ENCODE data around the gene GRIN1.
"Not testable (repeated sequence)": the region's sequence is repeated elsewhere in the genome, so short reads cannot be mapped to it uniquely, and the experiment has no call there.

The GRIN1 gene

DNA sequence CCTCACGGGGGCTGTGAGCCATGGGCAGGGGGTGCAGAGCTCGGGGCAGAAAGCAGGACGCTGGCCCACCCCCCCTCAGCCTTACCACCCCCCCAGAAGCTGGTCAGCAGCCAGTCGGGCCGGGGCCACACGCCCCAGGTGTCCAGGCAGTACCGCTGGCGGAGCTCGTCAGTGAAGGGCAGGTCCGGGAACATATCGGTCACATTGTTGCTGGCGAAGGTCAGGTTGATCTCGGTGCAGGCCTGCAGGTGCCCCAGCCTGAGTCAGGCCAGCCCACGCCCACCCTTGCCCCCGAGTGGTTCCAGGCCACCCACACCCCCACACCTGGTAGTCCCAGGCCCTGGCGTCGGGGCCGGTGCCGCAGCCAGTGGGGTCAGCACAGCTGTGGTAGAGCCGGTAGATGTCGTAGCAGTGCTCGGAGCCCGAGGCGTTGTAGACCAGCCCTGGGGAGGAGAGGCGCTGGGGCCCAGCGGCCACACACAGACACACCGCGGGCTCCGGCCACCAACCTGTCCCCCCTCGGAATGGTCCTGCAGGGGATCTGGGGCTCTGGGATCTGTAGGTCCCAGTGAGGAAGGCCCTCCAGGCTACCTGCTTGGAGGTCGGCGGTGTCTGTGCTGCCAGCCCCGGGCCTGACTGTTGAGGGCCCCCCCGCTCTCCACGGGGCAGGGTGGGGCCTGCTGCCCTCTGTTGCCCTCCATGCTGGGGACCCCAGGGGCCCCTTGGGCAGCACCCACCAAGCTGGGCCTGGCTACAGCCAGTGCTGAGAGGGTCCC is 27.0 kb upstream of the GRIN1 start:
- DNase-seq (ENCODE audit: low read depth, low spot score) = no peak

DNA sequence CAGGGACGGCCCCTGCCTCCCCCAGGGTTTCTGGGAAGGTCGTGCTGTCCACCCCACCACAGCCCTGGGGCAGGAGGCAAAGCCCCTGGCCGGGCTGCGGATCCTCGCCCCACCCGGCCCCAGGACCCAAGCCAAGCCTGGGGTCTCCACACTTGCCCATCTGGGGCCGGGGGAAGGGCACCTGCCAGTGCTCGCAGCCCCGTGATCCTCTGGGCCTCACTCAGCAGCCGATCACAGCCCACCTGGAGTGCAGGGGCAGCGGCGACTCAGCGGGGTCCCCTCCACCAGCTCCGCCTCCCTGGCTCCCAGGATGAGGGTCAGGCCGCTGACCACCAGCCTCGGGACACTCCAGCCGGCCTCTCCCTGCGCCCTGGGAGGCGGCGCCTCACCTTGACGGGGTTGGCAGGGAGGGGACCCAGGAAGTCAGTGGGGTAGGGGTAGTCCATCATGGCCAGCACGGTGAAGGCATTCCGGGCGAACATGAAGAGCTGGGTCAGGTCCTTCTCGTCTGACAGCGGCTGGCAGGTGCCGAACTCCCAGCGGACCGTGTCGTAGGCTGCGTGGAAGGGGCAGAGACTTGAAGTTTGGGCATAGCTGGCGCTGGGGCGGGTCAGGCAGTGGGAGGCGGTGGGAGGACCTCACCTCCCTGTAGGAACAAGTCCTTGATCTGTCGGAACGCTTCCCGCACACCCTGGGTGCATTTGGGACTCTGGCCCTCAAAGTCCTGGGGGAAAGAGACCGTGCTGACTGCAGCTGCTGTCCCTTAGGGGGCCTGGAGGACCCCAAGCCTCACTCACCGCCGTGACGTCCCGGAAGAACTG is 26.2 kb upstream of the GRIN1 start:
- DNase-seq (ENCODE audit: low read depth, low spot score) = no peak

DNA sequence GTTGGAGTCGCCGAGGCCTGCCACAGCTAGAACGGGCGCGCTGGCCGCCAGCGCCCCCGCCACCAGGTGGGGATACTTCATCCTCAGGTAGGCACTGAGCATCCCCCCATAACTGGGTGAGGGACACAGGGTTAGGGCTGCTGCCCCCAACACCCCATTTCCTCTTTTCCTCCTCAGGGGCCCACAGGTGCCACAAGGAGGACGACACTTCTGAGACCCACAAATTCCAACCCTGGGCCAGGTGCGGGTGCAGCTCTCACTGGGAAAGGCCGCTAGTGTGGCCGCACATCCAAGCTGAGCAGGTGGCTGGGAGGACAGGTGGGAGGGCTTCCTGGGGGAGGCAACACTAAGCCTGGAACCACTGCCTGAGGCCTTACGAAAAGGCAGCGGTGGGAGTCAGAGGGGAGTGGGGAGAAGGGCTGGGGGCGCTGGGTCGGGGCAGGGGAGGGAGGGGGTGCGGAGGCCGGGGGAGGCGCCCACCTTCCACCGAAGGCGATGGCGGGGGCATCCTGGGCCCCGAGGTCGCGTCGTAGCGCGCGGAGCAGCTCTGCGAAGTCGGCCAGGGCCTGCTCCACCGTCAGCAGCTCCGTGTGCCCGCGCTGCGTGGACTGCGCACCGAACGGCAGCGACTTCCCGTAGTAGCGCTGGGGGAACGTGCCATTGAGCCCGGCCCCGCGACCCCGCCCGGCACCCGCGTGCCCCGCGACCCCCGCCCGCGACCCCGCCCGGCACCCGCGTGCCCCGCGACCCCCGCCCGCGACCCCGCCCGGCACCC is 25.4 kb upstream of the GRIN1 start:
- no peak for DNase-seq (ENCODE audit: low read depth, low spot score)

DNA sequence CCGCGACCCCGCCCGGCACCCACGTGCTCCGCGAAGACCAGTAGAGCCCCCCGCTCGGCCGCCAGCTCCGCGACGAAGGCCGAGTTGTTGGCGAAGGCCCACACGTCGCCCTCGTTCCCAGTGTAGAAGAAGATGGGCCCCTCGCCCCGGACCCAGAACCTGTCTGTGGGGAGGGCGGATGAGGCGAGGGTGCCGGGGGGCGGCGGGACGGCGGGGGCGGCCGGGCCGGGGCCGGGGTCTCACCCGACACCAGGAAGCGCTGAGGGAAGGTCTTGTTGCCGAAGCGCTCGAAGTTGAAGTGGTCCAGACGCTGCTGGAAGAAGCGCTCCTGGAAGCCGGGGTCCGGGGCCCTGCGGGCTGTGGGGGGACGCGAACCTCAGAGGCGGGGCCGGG is 24.7 kb upstream of the GRIN1 start:
- no peak for DNase-seq (ENCODE audit: low read depth, low spot score)

DNA sequence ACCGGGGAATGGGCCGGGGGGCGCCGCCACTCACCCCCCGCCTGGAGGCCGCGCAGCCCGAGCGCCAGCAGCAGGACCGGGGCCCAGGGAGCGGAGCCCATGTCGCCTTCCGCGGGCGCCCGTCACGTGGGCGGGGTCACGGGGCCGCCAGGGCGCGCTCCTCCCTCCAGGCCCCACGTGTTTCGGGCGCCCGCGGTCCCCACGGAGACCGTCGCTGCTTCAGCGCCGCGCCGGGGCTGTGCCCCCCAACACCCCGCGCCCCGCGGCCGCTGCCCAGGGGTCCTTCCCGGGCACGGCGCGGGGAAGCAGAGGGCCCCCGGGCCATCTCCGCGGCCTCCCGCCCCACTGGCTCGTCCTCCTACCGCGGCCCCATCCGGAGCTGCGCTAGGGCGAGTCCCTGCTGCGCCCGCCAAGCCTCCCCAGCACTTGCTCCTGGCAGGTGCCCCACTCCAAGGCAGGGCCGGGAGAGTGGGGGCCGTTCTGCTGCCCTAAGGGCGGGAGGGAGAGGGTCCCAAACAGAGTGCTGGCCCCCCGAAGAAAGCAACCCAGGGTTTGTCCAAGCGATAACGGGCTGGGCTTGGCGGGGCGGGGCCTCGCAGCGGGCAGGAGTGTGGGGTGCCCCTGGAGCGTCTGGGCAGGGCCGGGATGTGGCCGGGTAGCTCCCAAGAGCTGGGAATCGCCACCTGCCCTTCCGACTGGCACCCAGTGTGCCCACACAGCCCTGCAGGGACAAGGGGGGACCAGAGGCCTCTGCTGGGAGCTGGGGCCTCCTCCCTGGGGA is 24.2 kb upstream of the GRIN1 start, which contains the start of gene DPP7:
DPP7 (minus strand) TSS at position 121 of the 781 bp plus-strand sequence; CDS start at position 101, 20 bp downstream.
- DNase-seq (ENCODE audit: low read depth, low spot score) = peak; percentile 51

DNA sequence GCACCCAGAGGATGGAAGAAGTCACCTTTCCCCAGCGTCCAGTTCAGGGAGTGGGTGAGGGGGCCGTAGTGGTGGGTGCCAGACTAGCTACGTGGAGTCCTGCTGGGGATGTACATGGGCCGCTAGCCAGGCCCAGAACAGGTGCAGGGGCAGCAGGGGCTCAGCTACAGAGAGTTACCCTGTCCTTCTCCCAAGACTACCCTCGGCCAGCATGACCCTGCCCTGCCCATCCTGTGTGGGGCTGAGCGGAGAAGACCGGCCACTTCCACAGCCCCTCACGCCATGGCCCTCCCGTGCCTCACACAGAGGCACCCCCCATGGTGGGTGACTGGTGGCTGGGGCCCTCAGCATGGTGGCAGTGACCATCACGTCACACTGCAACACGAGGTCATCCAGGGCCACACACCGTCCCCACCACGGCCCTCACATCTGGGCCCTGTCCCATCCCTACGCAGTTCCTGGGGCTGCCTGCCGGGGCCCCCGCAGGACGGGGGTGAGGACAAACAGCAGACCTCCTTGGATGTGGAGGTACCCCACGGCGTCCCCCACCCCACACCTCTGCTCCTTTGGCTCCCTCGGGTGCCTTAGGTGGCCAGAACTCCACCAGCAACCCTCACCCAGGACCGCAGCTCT is 23.4 kb upstream of the GRIN1 start:
- no peak for DNase-seq (ENCODE audit: low read depth, low spot score)

DNA sequence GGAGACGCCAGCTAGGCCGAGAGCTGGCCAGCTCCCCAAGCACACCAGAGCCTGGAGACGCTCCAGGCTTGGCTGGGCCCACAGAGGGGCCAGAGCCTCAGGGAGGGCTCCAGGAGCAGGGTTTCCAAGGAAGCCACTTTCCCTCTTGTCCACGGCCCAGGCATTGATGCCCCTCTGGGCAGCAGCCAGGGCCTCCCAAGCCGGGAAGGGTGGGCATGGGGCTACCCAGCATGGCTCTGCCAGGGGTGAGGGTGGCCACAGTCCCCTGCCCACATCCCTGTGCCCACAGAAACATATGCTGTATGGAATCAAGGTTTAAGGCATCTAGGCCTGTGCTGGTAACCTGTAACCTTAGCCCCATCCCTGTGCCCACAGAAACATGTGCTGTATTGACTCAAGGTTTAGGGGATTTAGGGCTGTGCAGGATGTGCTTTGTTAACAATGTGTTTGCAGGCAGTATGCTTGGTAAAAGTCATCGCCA is 22.9 kb upstream of the GRIN1 start:
- DNase-seq (ENCODE audit: low read depth, low spot score) = no peak

DNA sequence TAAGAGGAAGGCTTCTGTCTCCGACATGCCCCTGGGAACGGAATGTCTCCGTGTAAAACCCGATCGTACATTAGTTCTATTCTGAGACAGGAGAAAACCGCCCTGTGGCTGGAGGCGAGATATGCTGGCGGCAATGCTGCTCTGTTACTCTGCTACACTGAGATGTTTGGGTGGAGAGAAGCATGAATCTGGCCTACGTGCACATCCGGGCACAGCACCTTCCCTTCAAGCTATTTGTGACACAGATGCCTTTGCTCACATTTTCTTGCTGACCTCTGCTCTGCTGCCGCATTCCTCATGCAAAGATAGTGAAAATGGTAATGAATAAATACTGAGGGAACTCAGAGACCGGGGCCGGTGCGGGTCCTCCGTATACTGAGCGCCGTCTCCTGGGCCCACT is 22.2 kb upstream of the GRIN1 start:
- no peak for DNase-seq (ENCODE audit: low read depth, low spot score)

DNA sequence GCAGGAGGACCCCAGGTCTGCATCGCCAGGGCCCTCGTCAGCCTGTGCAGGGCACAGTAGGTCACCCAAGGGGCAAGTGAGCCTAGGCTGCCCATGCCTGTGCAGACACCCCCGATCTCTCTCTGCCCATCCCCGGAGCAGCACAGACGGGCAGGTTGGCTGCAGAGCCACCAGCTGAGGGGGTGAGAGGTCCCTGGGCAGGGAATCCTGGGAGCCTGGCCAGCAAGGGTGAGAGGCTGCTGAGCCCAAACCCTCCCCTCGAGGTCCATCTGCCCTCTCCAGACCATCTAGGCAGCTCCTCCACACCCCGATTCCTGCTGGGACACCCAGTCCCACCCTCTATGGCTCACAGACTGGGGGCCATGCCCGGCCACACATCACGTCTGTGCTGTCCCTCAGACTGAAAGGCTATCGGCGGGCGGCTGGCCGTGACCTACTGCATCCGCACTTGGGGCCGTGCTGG is 21.7 kb upstream of the GRIN1 start:
- DNase-seq (ENCODE audit: low read depth, low spot score) = no peak

DNA sequence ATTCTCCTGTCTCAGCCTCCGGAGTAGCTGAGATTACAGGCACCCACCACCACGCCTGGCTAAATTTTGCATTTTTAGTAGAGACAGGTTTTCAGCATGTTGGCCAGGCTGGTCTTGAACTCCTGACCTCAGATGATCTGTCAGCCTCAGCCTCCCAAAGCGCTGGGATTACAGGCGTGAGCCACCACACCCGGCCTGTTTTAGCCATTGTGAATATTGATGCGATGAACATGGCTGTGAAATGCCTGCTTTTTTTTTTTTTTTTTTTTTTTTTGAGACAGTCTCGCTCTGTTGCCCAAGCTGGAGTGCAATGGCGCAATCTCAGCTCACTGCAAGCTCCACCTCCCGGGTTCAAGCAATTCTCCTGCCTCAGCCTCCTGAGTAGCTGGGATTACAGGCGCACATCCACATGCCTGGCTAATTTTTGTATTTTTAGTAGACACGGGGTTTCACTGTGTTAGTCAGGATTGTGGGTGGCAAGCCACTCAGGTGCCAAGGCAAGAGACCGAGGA is 20.8 kb upstream of the GRIN1 start:
- not testable (repeated sequence) for DNase-seq (ENCODE audit: low read depth, low spot score)

DNA sequence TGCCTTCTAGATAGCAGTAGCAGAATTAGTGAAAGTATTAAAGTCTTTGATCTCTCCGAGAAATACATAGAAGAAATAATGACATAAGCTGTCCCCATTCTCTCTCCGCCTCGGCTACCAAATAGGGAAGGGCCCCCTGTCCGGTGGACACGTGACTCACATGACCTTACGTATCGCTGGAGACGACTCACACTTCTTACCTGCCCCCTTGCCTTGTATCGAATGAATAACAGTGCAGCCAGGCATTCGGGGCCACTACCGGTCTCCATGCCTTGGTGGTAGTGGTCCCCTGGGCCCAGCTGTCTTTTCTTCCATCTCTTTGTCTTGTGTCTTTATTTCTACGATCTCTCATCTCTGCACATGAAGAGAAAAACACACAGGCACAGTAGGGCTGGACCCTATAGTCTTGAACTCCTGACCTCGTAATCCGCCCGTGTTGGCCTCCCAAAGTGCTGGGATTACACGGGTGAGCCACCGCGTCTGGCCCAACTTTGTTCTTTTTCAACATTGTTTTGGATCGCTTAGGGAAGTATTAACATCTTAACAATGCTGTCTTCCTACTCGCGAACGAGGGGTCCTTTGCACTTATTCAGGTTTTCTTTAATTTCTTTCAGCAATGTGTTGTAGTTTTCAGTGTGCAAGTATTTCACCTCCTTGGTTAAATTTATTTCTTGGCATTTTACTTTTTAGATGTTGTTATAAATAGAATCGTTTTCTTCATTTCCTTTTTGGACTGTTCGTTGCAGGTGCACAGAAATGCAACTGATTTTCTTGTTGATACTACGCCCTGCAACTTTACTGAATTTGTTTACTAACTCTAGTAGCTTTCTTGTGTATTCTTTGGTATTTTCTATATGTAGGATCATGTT is 16.8 kb upstream of the GRIN1 start:
- not testable (repeated sequence) for DNase-seq (ENCODE audit: low read depth, low spot score)

DNA sequence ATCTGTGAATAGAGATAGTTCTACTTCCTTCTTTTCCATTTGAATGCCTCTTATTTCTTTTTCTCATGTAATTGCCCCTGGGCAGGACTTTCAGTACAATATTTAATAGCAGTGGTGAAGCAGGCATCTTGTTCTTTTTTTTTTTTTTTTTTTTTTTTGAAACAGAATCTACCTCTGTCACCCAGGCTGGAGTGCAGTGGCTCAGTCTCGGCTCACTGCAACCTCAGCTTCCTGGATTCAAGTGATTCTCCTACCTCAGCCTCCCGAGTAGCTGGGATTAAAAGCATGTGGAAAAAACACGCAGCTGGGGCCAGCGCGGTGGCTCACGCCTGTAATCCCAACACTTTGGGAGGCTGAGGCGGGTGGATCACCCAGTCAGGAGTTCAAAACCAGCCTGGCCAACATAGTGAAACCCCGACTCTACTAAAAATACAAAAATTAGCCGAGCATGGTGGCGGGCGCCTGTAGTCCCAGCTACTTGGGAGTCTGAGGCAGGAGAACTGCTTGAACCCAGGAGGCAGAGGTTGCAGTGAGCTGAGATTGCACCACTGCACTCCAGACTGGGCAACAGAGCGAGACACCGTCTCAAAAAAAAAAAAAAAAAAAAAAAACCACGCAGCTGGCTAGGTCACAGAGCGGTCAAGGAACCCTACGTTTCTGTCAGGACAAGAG is 16.0 kb upstream of the GRIN1 start:
- DNase-seq (ENCODE audit: low read depth, low spot score) = not testable (repeated sequence)

DNA sequence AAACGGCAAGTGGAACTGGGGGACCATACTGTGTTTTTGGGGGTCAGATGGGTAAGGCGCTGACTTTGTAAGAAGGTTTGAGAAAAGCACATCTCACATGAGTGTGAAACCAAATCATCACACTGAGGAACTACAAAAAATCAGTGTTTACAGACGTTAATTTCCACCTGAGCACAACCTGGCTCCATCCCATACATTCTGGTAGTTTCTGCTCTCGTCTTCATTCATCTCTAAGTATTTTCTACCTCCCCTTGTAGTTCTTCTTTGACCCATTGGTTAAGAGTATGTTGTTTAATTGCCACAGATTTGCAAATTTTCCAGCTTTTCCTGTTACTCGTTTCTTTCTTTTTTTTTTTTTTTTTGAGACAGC is 15.5 kb upstream of the GRIN1 start:
- DNase-seq (ENCODE audit: low read depth, low spot score) = no peak

DNA sequence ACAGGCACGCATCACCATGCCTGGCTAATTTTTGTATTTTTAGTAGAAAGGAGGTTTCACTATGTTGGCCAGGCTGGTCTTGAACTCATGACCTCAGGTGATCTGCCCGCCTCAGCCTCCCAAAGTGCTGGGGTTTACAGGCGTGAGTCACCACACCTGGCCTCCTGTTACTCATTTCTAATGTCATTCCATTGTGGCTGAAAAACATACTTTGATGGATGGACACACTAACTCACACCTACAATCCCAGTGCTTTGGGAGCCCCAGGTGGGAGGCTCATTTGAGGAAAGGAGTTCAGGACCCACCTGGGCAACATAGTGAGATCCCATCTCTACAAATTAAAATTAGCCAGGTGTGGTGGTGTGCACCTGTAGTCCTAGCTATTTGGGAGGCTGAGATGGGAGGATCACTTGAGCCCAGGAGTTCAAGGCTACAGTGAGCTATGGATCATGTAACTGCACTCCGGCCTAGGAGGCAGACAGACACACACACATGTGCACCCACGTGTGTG is 14.9 kb upstream of the GRIN1 start:
- DNase-seq (ENCODE audit: low read depth, low spot score) = not testable (repeated sequence)

DNA sequence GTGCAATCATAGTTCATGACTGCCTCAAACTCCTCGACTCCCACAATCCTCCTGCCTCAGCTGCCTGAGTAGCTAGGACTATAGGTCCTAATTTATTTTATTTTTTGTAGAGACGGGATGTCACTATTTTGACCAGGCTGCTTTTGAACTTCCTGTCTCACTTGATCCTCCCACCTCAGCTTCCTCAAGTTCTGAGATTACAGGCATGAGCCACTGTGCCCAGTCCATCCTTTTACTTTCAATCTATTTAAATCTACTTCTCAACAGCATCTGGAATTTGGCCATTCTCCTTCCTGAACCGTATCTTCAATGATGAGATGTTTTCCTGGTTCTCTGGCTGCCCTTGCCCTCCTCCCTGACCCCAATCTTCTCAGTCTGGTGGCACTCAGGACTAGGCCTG is 12.2 kb upstream of the GRIN1 start:
- no peak for DNase-seq (ENCODE audit: low read depth, low spot score)

DNA sequence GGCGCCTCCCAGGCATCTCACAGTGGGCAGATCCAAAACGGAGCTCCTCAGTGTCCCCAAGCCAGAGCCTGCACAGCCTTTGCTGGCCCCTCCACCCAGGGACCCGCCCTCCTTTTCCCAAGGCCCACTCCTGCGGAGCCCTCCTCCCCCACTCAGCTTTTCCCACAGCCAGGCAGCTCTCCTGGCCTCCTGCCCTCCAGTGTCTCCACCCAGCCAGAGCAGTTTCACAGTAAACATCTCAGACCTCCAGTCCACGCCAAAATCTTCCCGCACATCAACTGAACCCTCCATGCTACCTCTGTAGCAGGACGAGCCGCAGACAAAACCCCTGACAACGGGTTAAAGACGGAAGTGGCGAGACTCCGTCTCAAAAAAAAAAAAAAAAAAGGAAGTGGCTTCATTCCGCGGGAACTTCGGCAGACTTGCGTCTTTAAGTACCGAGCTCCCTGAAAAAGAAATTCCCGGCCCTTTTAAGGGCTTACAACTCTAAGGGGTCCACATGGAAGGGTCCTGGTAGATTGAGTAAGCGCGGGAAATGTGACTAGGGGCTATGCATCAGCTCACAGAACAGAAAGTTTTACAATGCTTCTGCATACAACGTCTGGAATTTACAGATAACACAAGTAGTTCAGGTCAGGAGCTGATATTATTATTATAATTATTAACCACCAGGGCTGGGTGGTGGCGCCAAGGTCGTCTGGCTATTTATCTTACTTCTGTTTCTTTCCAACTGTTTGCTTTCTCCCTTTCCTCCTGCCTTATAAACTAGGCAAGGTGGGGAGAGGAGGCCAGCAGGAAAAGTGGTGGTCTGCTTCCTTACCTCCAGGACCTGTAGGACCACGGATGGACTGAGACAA is 11.4 kb upstream of the GRIN1 start:
- DNase-seq (ENCODE audit: low read depth, low spot score) = no peak

DNA sequence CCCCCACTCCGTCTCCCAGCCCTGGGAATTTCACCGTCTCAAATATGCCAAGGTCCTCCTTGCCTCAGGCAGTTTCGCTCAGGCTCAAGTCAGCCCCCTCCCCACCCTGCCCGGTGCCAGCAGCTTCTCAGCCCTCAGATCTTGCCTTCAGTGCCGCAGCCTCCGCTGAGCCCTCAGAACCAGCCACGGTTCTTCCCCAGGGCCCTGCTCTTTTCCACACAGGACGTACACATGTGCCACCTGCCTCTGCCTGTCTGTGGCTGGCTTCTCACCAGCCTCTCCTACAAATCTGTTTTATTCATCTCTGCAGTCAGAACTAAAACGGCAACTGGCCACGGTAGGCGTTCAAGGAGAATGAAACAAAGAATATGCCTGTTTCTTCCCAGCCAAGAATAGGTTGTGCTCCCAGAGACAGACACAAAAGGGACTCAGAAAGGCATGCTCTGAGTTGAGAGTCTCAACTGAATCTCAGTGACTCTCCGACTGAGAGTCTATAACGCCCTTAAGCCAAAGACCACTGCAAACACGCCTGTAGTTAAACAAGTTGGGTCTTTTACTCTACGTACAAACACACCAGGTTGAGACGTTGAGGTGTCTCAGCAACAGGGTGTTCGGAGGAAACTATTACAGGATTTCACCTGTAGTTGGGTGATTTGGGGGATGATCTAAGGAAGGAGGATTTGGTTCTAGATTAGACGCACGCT is 10.6 kb upstream of the GRIN1 start:
- no peak for DNase-seq (ENCODE audit: low read depth, low spot score)

Data from activated CD4-positive, CD25-positive, alpha-beta regulatory T cell treated with anti-CD3 and anti-CD28 coated beads, Interleukin-2, amount 50 U/mL, for 16 hours (primary cell).